Neural cell (in vitro differentiated cells): ENCODE results near the gene ACOXL.

Experiments
- EP300 ChIP-seq: fragments of 450-650 bp; conservative IDR thresholded peaks from 2 replicates; pipeline ENCODE4 v1.6.1; 2014; ENCODE audit warnings: antibody characterized with exemption, mild to moderate bottlenecking, moderate library complexity; ENCODE audit not compliant: poor library complexity, severe bottlenecking
- EZH2 ChIP-seq: fragments of 200-600, 300-800 bp; shearing (Covaris generic), sonication (generic); IDR thresholded peaks from 2 replicates; pipeline ENCODE4 v1.6.1; 2014; ENCODE audit warnings: antibody characterized with exemption, low read length, borderline replicate concordance, mild to moderate bottlenecking; ENCODE audit not compliant: insufficient read depth, poor library complexity, severe bottlenecking
- POLR2AphosphoS5 ChIP-seq: IDR thresholded peaks from 2 replicates; pipeline ENCODE4 v1.6.1; 2012
- REST ChIP-seq: IDR thresholded peaks from 2 replicates; pipeline ENCODE4 v1.6.1; 2012; ENCODE audit warnings: borderline replicate concordance
- TF ChIP-seq, protein P1 (sequence below): fragments of 450-650 bp; IDR thresholded peaks from 2 replicates; pipeline ENCODE4 v1.5.1; 2014; ENCODE audit warnings: antibody characterized with exemption, mild to moderate bottlenecking, moderate library complexity; ENCODE audit not compliant: poor library complexity, severe bottlenecking

GRCh38 chr2:110773401-110773921 lies 41.1 kb downstream of the ACOXL start:
- TF ChIP-seq EZH2: no peak
- TF ChIP-seq, protein P1, sequence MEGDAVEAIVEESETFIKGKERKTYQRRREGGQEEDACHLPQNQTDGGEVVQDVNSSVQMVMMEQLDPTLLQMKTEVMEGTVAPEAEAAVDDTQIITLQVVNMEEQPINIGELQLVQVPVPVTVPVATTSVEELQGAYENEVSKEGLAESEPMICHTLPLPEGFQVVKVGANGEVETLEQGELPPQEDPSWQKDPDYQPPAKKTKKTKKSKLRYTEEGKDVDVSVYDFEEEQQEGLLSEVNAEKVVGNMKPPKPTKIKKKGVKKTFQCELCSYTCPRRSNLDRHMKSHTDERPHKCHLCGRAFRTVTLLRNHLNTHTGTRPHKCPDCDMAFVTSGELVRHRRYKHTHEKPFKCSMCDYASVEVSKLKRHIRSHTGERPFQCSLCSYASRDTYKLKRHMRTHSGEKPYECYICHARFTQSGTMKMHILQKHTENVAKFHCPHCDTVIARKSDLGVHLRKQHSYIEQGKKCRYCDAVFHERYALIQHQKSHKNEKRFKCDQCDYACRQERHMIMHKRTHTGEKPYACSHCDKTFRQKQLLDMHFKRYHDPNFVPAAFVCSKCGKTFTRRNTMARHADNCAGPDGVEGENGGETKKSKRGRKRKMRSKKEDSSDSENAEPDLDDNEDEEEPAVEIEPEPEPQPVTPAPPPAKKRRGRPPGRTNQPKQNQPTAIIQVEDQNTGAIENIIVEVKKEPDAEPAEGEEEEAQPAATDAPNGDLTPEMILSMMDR: no peak
- no peak for TF ChIP-seq POLR2AphosphoS5
- TF ChIP-seq REST: no peak
- no peak for TF ChIP-seq EP300
